ENCODE data around the gene PIP4K2B.
A peak's percentile ranks its signal among the peaks of the same experiment; 100 is the strongest.
"Not testable (repeated sequence)": the region's sequence is repeated elsewhere in the genome, so short reads cannot be mapped to it uniquely, and the experiment has no call there.

The PIP4K2B gene

GRCh38 chr17:38728290-38728831 is 71.0 kb downstream of the PIP4K2B start:
- DNase-seq = peak; percentile 66 to 75

- peak; percentile 77 to 82 for DNase-seq
These were observed 71.6 kb downstream of the PIP4K2B start for GRCh38 chr17:38727736-38728135.

GRCh38 chr17:38726145-38726544 is 73.2 kb downstream of the PIP4K2B start:
- not testable (repeated sequence) for DNase-seq

GRCh38 chr17:38725066-38725465 is 74.3 kb downstream of the PIP4K2B start:
- DNase-seq = no peak

- DNase-seq = no peak
These were observed 74.9 kb downstream of the PIP4K2B start for GRCh38 chr17:38724337-38724988.

GRCh38 chr17:38721802-38722201 is 77.6 kb downstream of the PIP4K2B start:
- DNase-seq = no peak

- no peak for DNase-seq
These were observed 78.4 kb downstream of the PIP4K2B start for GRCh38 chr17:38720941-38721340.

- no peak for DNase-seq
These were observed 79.3 kb downstream of the PIP4K2B start for GRCh38 chr17:38719943-38720641.

GRCh38 chr17:38719289-38719942 is 79.9 kb downstream of the PIP4K2B start:
- DNase-seq = no peak

GRCh38 chr17:38717139-38717745 is 82.1 kb downstream of the PIP4K2B start:
- no peak for DNase-seq

- DNase-seq = no peak
These were observed 82.9 kb downstream of the PIP4K2B start for GRCh38 chr17:38716368-38717005.
